Mesenteric fat pad (tissue), 1 donor: ENCODE data around the gene SDR9C7. TPM values are rescaled to one million over a fixed set of nuclear protein-coding genes. Genes with fewer than 3 reads are reported as not detected.
"Not testable (repeated sequence)": the region's sequence is repeated elsewhere in the genome, so short reads cannot be mapped to it uniquely, and the experiment has no call there.

ENCODE experiments used
- DNase-seq: peaks from one replicate; pipeline ENCODE4 v3.0.0-alpha.2; 2020; ENCODE audit warnings: low spot score
- total RNA-seq: library from RNA; stranded (reverse); fragmentation: NEBNext Ultra II Directional; extraction: Animal tissue kit (Norgen Biotek cat#: 25700); gene quantifications from one replicate; pipeline ENCODE4 v1.2.1, GENCODE V29; 2021
- donor health status: DM: yes; HTN: yes; CAD: no.

The SDR9C7 gene
- total RNA-seq, 1 donor from 2014 or later, result not detected

- not testable (repeated sequence) for DNase-seq
Measured at GRCh38 chr12:56918139-56918538, 16.1 kb downstream of the SDR9C7 start.

- DNase-seq, result no peak
Measured at GRCh38 chr12:56916996-56917333, 17.2 kb downstream of the SDR9C7 start.

GRCh38 chr12:56916296-56916995 lies 17.8 kb downstream of the SDR9C7 start:
- no peak for DNase-seq

- no peak for DNase-seq
Measured at GRCh38 chr12:56914724-56915123, 19.5 kb downstream of the SDR9C7 start.

GRCh38 chr12:56914256-56914655 lies 20.0 kb downstream of the SDR9C7 start:
- DNase-seq, result no peak

GRCh38 chr12:56909403-56909802 lies 24.8 kb downstream of the SDR9C7 start:
- DNase-seq, result not testable (repeated sequence)

- DNase-seq, result no peak
Measured at GRCh38 chr12:56908136-56908535, 26.1 kb downstream of the SDR9C7 start.

- no peak for DNase-seq
Measured at GRCh38 chr12:56905852-56906251, 28.4 kb downstream of the SDR9C7 start.

- no peak for DNase-seq
Measured at GRCh38 chr12:56903374-56903773, 30.8 kb downstream of the SDR9C7 start.

GRCh38 chr12:56901313-56901712 lies 32.9 kb downstream of the SDR9C7 start:
- not testable (repeated sequence) for DNase-seq

- DNase-seq, result no peak
Measured at GRCh38 chr12:56900583-56900982, 33.6 kb downstream of the SDR9C7 start.

GRCh38 chr12:56898938-56899337 lies 35.3 kb downstream of the SDR9C7 start:
- no peak for DNase-seq

GRCh38 chr12:56897844-56898361 lies 36.3 kb downstream of the SDR9C7 start:
- no peak for DNase-seq

GRCh38 chr12:56896082-56896481 lies 38.1 kb downstream of the SDR9C7 start:
- DNase-seq, result no peak

GRCh38 chr12:56894698-56895368 lies 39.4 kb downstream of the SDR9C7 start:
- DNase-seq, result no peak

GRCh38 chr12:56891885-56892284 lies 42.3 kb downstream of the SDR9C7 start:
- DNase-seq, result not testable (repeated sequence)

- no peak for DNase-seq
Measured at GRCh38 chr12:56886319-56886718, 47.9 kb downstream of the SDR9C7 start.

- no peak for DNase-seq
Measured at GRCh38 chr12:56885316-56885715, 48.9 kb downstream of the SDR9C7 start.

GRCh38 chr12:56884421-56884820 lies 49.8 kb downstream of the SDR9C7 start:
- DNase-seq, result no peak

- not testable (repeated sequence) for DNase-seq
Measured at GRCh38 chr12:56882407-56882806, 51.8 kb downstream of the SDR9C7 start.

- no peak for DNase-seq
Measured at GRCh38 chr12:56880125-56880992, 53.8 kb downstream of the SDR9C7 start.
